PC-9 (cell line): ENCODE data around the gene HAUS6. TPM values are rescaled to one million over a fixed set of nuclear protein-coding genes. Genes with fewer than 3 reads are reported as not detected.

ENCODE experiments used
- BruUV-seq: library from RNA; stranded (reverse); fragments of 400-500 nt; replicated peaks from 2 replicates; lab custom pipeline; 2021; lab: Mats Ljungman, UMichigan
- CTCF ChIA-PET: fragments of 300-600 bp; sonication (Branson Sonifier 250); formaldehyde crosslinking; loops from one replicate; lab custom pipeline; 2022; ENCODE audit warnings: antibody characterized with exemption; lab: Charles Lee
- POLR2A ChIA-PET: fragments of 300-600 bp; sonication (Branson Sonifier 250); formaldehyde crosslinking; loops from one replicate; lab custom pipeline; 2022; ENCODE audit warnings: antibody characterized with exemption; ENCODE audit not compliant: unreplicated experiment; lab: Charles Lee
- DNase-seq, 2 experiments: peaks; one replicate each; pipeline versions ENCODE4 v3.0.0 to v3.0.0-alpha.2; 2015 to 2022; ENCODE audit warnings: mixed read lengths in 1 of 2
- H2AFZ ChIP-seq: fragments of 200-600 bp; sonication (generic); 2 replicates; pipeline ENCODE4 v1.8.1; 2017; ENCODE audit warnings: antibody characterized with exemption
- H3F3A ChIP-seq: fragments of 200-600 bp; sonication (generic); 2 replicates; pipeline ENCODE4 v1.8.1; 2017; ENCODE audit warnings: antibody characterized with exemption, mild to moderate bottlenecking, low read depth; ENCODE audit not compliant: insufficient read depth
- H3K27ac ChIP-seq: fragments of 200-600 bp; sonication (generic); 2 replicates; pipeline ENCODE4 v1.6.1; 2016; ENCODE audit warnings: mixed run types
- H3K27me3 ChIP-seq: fragments of 200-600 bp; sonication (generic); 2 replicates; pipeline ENCODE4 v1.6.1; 2016; ENCODE audit warnings: low read depth, mixed run types; ENCODE audit not compliant: insufficient read depth
- H3K36me3 ChIP-seq: fragments of 200-600 bp; sonication (generic); 2 replicates; pipeline ENCODE4 v1.6.1; 2016; ENCODE audit warnings: low read depth, mixed run types
- H3K4me1 ChIP-seq: fragments of 200-600 bp; sonication (generic); replicated peaks from 2 replicates; pipeline ENCODE4 v1.6.1; 2016; ENCODE audit warnings: mixed run types; ENCODE audit not compliant: insufficient read depth
- H3K4me2 ChIP-seq: fragments of 200-600 bp; sonication (generic); 2 replicates; pipeline ENCODE4 v1.6.1; 2017; ENCODE audit warnings: mixed run types
- H3K4me3 ChIP-seq: fragments of 200-600 bp; sonication (generic); 2 replicates; pipeline ENCODE4 v1.6.1; 2016; ENCODE audit warnings: mixed run types
- H3K79me2 ChIP-seq: fragments of 200-600 bp; sonication (generic); 2 replicates; pipeline ENCODE4 v1.6.1; 2017; ENCODE audit warnings: low read depth, mixed run types
- H3K9me2 ChIP-seq: fragments of 200-600 bp; sonication (generic); 2 replicates; pipeline ENCODE4 v1.8.1; 2017; ENCODE audit warnings: mild to moderate bottlenecking; ENCODE audit not compliant: insufficient read depth
- H3K9me3 ChIP-seq: fragments of 200-600 bp; sonication (generic); 2 replicates; pipeline ENCODE4 v1.8.1; 2016; ENCODE audit warnings: low read depth; ENCODE audit not compliant: insufficient read depth
- H4K20me1 ChIP-seq: fragments of 200-600 bp; sonication (generic); 2 replicates; pipeline ENCODE4 v1.8.1; 2017; ENCODE audit not compliant: insufficient read depth
- CTCF ChIP-seq: fragments of 200-600 bp; sonication (generic); conservative IDR thresholded peaks from 2 replicates; pipeline ENCODE4 v1.6.1; 2017; ENCODE audit warnings: mixed run types, antibody characterized with exemption, mild to moderate bottlenecking, moderate library complexity
- EZH2 ChIP-seq: fragments of 200-600 bp; sonication (generic); IDR thresholded peaks from 2 replicates; pipeline ENCODE4 v1.8.0; 2017; ENCODE audit warnings: antibody characterized with exemption, low read depth
- intact Hi-C: fragments of 100-400 bp; cut with micrococcal nuclease; formaldehyde crosslinking; loops from one replicate; pipeline ENCODE4 v1.10.0; 2022; ENCODE audit not compliant: unreplicated experiment
- total RNA-seq: library from RNA; stranded (reverse); gene quantifications from 2 replicates; pipeline ENCODE4 v1.2.3, GENCODE V29; 2021

Gene HAUS6
- total RNA-seq, 1 experiment from 2014 or later: 19.1 TPM

DNA sequence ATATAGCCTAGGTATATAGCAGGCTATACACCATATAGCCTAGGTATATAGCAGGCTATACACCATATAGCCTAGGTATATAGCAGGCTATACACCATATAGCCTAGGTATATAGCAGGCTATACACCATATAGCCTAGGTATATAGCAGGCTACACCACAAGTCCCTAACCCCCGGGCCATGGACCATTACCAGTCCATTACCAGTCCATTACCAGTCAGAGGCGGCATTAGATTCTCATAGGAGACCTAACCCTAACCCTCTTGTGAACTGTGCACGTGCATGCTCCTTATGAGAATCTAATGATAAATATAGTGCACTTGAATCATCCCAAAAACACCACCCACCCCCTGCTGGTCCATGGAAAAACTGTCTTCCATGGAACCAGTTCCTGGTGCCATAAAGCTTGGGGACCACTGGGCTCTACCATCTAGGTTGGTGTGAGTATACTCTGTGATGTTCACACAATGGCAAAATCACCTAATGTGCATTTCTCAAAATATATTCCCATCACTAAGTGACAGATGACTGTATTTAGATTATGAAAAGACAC lies 19.9 kb upstream of the HAUS6 start:
- Histone ChIP-seq H3K9me2 (no peaks in the 10 kb centered on the region), H3K4me2 (no peak overlapping the region), H3K79me2 (no peaks in the 10 kb centered on the region), H3K9me3 (no peaks in the 10 kb centered on the region), H3K36me3 (no peaks in the 10 kb centered on the region), H3K4me3 (no peak overlapping the region), H3F3A (no peaks in the 10 kb centered on the region), H3K27me3 (no peaks in the 10 kb centered on the region), H3K4me1 (peaks cover 7% of the 10 kb centered on the region; the same call in 1 of the 2 replicates), H4K20me1 (no peaks in the 10 kb centered on the region), H2AFZ (no peak overlapping the region), H3K27ac (no peak overlapping the region)
- no peak for DNase-seq
- CTCF ChIA-PET: interaction anchor here (0.6 kb wide), 1 partner anchor 595 kb away, joined by 4 read pairs; no protein-coding TSS in a partner anchor
- BruUV-seq: no TSS peak
- TF ChIP-seq CTCF: no peak
- no peak for TF ChIP-seq EZH2
- intact Hi-C loops: no loop called here
- POLR2A ChIA-PET: no interaction called here

GRCh38 chr9:19120877-19121276 lies 18.2 kb upstream of the HAUS6 start:
- H3K36me3 ChIP-seq: no peaks in the 10 kb centered on the region
- CTCF ChIA-PET: no interaction called here
- H2AFZ ChIP-seq: no peak overlapping the region
- H3K4me1 ChIP-seq: peaks cover 7% of the 10 kb centered on the region; the same call in 1 of the 2 replicates
- no peak for DNase-seq
- TF ChIP-seq CTCF (no peak), EZH2 (no peak)
- no peaks in the 10 kb centered on the region for H3K9me3 ChIP-seq
- no peak overlapping the region for H3K4me2 ChIP-seq
- no TSS peak for BruUV-seq
- intact Hi-C loops: no loop called here
- POLR2A ChIA-PET: interaction anchor here (0.7 kb wide), 1 partner anchor 347 kb away, joined by 16 read pairs; no protein-coding TSS in a partner anchor
- no peak overlapping the region for H3K4me3 ChIP-seq
- H3F3A ChIP-seq: no peaks in the 10 kb centered on the region
- H3K27me3 ChIP-seq: no peaks in the 10 kb centered on the region
- H3K9me2 ChIP-seq: no peaks in the 10 kb centered on the region
- no peaks in the 10 kb centered on the region for H3K79me2 ChIP-seq
- H4K20me1 ChIP-seq: no peaks in the 10 kb centered on the region
- no peak overlapping the region for H3K27ac ChIP-seq

DNA sequence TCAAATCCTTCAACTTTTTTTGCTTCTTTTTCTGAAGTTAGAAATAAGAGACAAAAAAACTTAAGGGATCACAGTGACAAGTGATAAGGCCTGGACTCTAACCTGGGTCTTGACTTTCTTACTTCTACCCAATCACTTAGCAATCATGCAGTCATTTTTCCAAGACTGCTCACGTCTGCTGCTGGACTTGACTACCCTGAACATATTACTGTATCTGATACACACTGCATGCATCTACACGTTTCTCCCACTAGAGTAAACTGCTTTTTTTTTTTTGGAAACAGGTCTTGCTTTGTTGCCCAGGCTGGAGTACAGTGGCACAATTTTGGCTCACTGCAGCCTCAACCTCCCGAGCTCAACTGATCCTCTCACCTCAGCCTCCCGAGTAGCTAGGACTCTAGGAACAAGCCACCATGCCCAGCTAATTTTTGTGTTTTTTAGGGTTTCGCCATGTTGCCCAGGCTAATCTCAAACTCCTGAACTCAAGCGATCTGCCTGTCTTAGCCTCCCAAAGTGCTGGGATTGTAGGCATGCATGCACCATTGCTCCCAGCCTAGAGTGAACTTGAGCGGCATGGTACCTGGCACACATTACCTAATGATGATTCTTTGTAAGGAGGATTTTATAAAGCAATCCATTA lies 17.2 kb upstream of the HAUS6 start:
- DNase-seq: no peak
- CTCF ChIA-PET: no interaction called here
- Histone ChIP-seq H3K4me1 (peaks cover 7% of the 10 kb centered on the region; the same call in 1 of the 2 replicates), H3K27ac (no peak overlapping the region), H3K79me2 (no peaks in the 10 kb centered on the region), H3K4me2 (no peak overlapping the region), H3K27me3 (no peaks in the 10 kb centered on the region), H4K20me1 (no peaks in the 10 kb centered on the region), H3K9me2 (no peaks in the 10 kb centered on the region), H3K36me3 (no peaks in the 10 kb centered on the region), H3F3A (no peaks in the 10 kb centered on the region), H2AFZ (no peak overlapping the region), H3K9me3 (no peaks in the 10 kb centered on the region), H3K4me3 (no peak overlapping the region)
- intact Hi-C loops: no loop called here
- no peak for TF ChIP-seq EZH2
- TF ChIP-seq CTCF: no peak
- no TSS peak for BruUV-seq
- POLR2A ChIA-PET: no interaction called here
